Smooth muscle cell of bladder (primary cell): ENCODE results near the gene NAPSA. TPM values are rescaled to one million over a fixed set of nuclear protein-coding genes. Genes with fewer than 3 reads are reported as not detected.

Source experiments
- total RNA-seq: library from RNA; depleted of rRNA; stranded (reverse); fragments of >200 nt; gene quantifications from 2 replicates; pipeline ENCODE4 v1.2.3, GENCODE V29; 2014

NAPSA gene
- under 0.01 and 0.18 TPM in 2 replicates for total RNA-seq

GRCh38 chr19:50365434-50366306 is at the start of gene NAPSA:
NAPSA (minus strand) TSS chr19:50365639; CDS start chr19:50365621, 18 bp downstream.

DNA sequence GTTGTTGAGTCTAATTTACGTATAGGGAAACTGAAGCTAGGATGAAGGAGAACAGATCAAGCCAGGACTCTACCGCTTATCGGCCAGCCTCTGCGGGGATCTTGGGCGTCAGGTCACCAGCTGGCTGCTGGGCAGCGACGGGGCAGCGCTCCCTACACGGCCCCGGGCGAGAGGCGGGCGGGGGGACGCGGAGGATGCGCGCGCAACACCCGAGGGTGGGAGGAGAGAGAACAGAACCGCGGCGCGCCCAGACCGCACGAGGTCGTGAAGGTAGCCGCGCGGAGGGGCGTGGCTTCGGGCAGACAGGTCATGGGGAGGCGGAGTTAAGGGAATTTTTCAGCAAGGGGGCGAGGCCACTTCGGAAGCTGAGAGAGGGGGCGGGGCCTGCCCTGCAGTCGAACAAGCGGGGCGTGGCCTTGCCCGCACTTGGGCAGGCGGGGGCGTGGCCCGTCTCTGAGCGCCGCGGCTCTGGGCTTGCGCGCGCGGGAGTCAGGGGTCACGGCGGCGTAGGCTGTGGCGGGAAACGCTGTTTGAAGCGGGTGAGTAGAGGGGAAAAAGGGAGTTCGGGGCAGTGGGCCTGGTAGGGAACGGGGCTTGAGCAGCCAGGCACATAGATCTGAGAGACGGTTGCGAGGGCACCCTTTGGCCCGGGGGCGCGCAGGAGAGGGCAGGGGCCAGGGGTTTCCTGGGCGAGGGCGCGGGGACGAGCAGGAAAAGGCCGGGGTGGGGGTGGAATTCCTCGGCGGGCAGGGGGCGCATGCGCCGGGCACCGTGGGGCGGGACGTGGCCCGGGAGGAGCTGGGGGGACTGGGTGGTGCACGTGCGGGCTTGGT is 18.6 kb upstream of the NAPSA start, which contains the start of gene POLD1:
POLD1 (plus strand) TSS at position 496 of the 833 bp plus-strand sequence. CDS start 14,505 bp downstream, outside the sequence.

GRCh38 chr19:50376166-50377050 is 11.0 kb upstream of the NAPSA start, which contains the start of gene NR1H2:
NR1H2 (plus strand) TSS chr19:50376457; CDS start chr19:50377606, 1,149 bp downstream.

DNA sequence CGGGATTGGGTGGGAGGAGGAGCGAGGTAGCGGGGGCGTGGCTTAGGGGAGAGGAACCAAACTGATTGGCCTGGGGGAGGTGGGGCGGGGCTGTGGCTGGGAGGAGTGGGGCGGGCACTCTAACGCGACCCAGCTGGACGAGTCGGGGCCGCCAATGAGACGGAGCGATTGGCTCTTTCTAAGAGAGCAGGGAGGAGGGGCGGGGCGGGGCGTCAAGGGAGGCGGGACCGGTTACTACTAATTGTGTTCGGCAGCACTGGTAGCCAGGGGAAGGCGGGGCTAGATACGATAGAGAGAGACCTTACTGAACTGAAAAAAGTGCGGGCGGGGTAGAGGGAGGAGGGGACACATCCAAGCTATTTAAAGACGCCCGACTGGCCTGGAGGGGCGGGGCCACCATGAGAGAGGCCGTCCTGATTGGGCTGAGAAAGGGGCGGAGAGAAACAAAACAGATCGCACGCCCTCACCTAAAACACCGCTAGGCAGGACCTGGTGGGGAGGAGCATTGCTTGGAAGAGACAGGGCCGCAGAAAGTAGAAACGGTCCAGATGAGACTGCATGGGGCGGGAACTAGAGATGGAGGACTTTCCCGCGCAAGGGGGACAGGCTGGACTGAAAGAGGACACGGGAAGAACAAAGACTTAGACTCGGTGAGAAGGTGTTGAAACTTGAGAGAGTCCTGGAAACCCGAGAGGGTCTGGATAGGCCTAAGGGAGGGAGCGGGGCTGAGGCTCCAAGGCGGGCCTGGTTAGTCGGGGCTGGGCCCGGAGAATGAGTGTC is 36.1 kb downstream of the NAPSA start, which contains the start of gene KCNC3:
KCNC3 (minus strand) TSS at position 232 of the 780 bp plus-strand sequence. CDS start 295 bp downstream, outside the sequence.

Other genes with a start within 250 kb of the NAPSA start
- gene IZUMO2, start 202.4 kb downstream of the NAPSA start, total RNA-seq, result not detected in 2 replicates
- under 0.01 TPM in 1 of 2 replicates, not detected in the other for gene MYH14, start 162.0 kb downstream of the NAPSA start, total RNA-seq
- 0.09 TPM in 1 of 2 replicates, not detected in the other for gene KCNC3, start 36.3 kb downstream of the NAPSA start, total RNA-seq
- gene NR1H2, start 10.8 kb upstream of the NAPSA start, total RNA-seq, result 79.9 and 95.2 TPM in 2 replicates
- 12.2 and 13.2 TPM in 2 replicates for gene POLD1, start 18.7 kb upstream of the NAPSA start, total RNA-seq
- not detected in 2 replicates for gene SPIB, start 53.3 kb upstream of the NAPSA start, total RNA-seq
- gene MYBPC2, start 67.3 kb upstream of the NAPSA start, total RNA-seq, result not detected in 2 replicates
- gene EMC10, start 110.9 kb upstream of the NAPSA start, total RNA-seq, result 30.2 and 33.5 TPM in 2 replicates
- gene GARIN5A, start 111.2 kb upstream of the NAPSA start, total RNA-seq, result 0.09 and 0.28 TPM in 2 replicates
- 36.1 and 38.2 TPM in 2 replicates for gene JOSD2, start 145.6 kb upstream of the NAPSA start, total RNA-seq
- not detected in 2 replicates for gene ASPDH, start 148.3 kb upstream of the NAPSA start, total RNA-seq
- 0.14 and 0.18 TPM in 2 replicates for gene LRRC4B, start 202.8 kb upstream of the NAPSA start, total RNA-seq